NCI-H226 (cell line): ENCODE data around the gene RAMP2.
A peak's percentile ranks its signal among the peaks of the same experiment; 100 is the strongest.

Experiments used
- DNase-seq: peaks from one replicate; pipeline ENCODE4 v3.0.0-alpha.2; 2015

The RAMP2 gene

DNA sequence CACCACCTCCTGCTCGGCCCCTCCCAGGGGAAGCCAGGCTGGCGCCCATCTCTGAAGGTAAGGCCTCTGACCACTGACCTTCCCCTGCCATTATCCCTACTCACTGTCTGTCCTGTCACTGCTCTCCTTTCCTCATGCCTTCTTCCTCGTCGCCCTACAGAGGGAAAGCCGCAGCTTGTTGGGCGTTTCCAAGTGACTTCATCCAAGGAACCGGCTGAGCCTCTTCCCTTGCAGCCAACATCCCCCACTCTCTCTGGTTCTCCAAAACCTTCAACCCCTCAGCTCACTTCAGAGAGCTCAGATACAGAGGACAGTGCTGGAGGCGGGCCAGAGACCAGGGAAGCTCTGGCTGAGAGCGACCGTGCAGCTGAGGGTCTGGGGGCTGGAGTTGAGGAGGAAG, 34.4 kb downstream of the RAMP2 start:
- DNase-seq: no peak

DNA sequence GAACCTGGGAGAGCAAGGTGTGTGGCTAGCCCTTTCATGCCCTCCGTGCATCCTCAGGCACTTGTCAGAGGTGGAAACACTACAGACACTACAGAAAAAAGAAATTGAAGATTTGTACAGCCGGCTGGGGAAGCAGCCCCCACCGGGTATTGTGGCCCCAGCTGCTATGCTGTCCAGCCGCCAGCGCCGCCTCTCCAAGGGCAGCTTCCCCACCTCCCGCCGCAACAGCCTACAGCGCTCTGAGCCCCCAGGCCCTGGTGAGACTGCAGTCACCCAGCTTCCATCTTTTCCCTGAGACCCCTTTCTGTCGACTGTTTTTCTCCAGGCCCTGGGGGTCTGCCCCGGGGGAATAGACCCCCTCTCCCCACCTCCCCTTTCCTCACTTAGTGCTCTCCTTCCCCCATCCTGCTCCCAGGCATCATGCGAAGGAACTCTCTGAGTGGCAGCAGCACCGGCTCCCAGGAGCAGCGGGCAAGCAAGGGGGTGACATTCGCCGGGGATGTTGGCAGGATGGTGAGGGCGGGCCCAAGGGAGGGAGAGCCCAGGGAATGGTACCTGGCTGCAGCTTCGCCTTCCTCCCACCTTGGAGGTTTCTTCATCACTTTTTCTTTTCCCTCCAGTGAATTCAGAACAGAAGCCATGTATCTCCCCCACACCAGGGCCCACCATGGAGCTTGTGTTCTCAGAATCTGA, 35.2 kb downstream of the RAMP2 start:
- no peak for DNase-seq

DNA sequence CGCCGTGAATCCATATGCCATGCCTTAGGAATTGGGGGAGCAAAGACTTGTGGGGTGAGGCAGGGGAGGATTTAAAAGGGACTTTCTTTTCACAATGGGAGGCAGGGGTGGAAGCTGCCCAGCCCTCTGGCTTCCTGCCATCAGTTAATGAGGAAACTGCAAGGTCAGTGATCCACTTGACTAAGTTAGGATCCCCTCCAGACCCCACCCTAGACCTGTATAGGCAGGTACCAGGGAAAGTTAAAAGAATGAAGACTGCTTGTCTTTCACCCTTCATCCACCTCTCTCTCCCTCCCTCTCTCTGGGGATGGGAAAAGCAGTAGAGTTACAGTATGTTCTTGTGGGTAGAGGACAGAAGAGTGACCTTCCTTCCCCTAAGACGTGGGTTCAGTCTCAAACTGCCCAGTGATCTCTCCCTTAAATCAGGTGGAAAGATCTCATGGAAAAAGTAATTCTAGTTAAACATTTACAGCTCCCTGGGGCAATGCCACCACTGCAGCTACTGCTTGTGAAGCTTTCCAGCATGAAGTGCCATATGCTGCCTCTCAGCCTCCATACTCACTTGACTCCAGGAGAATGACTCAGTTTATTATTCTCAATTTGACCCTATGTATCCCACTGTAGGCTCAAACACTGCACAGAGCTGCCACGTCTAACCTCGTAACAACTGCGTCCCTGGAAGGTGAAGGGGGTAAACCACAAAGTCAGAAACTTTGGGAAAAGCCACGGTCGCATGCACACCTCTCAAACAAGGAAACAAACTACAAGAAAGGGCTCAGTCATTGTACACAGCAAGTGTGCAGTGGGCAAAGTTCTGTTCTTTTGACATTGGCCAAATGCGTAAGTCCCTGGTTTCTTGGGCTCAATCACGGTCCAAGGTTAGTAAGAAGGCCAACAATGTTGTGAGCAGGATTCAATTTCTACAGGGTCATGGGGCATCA, 36.3 kb downstream of the RAMP2 start:
- no peak for DNase-seq

DNA sequence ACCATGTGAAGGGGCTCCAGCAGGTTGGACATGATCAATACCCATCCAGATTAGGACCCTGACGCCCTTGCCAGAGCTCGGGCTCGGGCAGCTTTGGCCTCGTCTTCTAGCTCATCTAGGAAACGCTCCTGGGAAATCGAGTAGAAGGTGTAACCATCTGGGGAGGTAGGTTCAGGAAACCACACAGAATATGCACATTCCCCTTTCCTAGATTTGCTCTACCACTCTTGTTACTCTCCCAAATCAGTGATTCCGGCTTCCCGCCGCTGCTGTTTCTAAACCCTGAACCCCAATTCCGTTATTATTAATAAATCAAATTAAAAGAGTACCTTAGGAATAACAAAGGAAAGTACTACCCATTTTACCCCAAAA, 37.0 kb downstream of the RAMP2 start:
- DNase-seq: no peak

DNA sequence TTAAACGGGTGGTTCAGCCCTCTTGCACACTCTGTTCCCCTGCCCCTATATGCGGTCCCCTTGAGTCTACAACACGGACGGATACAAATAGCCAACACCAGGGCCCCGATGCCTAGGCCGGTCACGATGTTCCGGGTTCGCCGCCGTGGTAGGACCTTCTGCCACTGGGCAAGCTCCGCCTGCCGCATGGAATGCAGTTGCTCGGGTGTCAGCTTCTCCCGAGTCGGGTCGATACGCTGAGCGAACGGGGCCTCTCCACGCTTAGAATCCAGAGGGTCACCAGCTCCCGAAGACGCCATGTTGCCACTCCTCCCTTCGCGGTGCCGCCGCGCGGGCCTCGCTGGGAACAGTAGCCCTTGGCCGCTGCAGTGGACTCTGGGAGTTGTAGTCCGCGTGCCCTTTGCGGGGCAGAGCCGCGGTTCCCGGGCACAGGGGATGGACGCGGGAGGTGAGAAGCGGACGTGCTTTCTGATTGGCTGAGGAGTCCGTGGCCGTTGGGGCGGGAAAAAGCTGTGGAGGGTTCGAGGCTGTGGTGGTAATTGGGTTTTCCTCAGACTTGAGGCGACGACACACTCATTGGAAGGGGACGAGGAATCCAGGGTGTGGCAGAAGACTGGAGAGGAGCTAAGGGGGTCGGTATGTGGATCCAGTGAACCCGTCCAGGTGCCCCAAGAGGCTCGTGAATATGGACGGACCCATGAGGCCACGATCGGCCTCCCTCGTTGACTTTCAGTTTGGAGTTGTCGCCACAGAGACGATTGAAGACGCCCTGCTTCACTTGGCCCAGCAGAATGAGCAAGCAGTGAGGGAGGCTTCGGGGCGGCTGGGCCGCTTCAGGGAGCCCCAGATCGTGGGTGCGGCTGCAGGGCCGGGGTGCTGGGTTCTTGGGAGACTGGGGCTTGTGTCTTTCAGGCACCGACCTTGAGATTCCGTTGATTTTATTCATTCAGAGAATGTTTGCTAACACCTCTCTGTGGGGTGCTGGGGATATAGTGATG, 37.7 kb downstream of the RAMP2 start, which contains the start of the genes CNTD1 and COA3:
Gene CNTD1 (plus strand): TSS at position 479 of the 998 bp plus-strand sequence. CDS start 207 bp downstream, at position 686.
Gene COA3 (minus strand): TSS at position 322 of the 998 bp plus-strand sequence. CDS start 23 bp downstream, at position 299.
- peak; percentile 89 for DNase-seq

DNA sequence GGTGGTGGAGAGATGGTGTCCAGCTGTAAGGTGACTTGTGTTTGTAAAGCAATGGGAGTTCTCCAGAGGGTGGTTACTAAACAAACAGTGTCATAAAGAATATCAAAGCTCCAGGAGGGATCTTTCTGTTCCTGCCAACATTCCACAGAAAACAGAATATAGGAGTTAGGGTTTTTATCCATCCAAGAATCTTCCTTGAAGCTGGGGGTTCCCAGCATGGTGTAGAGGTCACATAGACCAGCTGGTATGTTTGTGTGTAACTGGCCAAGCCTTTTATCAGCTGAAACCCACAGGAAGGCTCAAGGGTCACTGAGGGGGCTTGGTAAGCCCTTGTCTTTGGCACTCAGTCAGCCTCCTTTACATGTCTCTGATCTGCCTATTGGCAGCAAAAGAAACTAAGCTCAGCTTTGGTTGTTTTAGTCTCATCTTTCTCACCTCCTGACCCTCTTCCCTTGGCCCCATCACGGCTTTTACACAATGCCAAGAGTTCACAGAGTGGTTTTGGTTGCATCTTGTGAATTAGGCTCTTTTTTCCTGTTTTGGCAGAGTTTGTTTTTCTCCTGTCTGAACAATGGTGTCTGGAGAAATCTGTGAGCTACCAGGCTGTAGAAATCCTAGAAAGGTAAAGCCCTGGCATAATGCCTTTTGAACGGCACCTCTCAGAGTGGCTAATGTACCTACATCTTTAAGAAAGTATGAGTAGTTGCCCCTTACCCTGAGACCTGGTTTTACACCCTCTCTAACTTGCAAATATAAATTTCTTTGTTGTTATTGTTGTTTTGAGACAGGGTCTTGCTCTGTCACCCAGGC, 42.3 kb downstream of the RAMP2 start:
- DNase-seq: peak; percentile 31

DNA sequence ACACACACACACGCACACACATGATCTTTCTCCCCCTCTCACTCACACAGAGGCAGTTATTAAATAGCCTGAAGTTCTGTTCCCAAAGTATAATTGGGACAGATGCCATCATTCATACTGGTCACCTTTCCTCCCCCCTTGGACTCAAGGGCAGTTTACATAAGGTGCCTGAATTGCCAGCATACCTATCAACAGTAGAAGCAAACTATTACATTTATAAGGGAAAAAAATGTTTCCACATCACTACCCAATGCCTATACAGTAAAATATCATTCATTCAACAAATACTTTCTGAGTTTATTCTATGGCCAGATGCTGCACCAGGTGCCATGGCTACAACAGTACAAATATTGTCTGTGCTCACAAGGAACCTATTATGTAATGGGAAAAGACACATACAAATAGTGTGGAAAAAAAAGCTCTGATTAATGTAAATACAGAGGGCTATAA, 43.9 kb downstream of the RAMP2 start:
- no peak for DNase-seq

DNA sequence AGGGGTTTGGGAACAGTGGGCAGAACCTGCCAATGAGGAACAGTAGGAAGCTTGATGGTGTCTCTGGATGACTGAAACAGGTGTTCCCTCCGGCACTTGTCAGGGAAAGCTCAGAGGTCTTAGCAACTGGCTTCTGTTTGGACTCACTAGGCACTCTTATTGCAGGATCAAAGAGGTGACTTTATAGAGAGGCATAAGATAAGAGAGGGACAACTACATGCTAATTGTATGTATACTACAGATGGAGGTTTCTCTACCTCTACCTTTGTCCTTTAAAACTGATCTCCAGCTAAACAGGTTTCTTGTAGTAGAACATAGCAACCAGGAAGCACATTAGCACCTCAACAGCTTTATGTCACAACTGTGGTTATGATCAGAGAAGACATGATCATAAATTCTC, 45.2 kb downstream of the RAMP2 start:
- no peak for DNase-seq

DNA sequence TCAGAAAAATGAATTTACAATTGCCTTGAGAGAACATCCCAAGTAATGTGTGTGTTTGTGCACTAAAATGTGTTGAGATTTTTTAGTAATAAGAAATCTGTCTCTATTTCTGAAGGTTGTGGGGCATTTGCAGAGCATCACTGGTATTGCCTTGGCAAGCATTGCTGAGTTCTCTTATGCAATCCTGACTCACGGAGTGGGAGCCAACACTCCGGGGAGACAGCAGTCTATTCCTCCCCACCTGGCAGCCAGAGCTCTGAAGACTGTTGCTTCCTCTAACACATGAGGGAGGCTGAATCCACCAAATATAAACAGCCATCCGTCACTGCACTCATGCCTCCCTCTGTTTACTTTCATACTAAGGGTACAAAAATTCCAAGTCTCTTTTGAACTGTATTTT, 48.2 kb downstream of the RAMP2 start:
- peak; percentile 92 for DNase-seq
